GM19023 (cell line): ENCODE results near the gene ZRANB3.
"Not testable (repeated sequence)": the region's sequence is repeated elsewhere in the genome, so short reads cannot be mapped to it uniquely, and the experiment has no call there.

Experiments
- ATAC-seq: cut with Tn5 transposase; IDR thresholded peaks from one replicate; pipeline ENCODE4 v1.9.1; 2021; ENCODE audit warnings: mild to moderate bottlenecking, moderate library complexity; ENCODE audit not compliant: unreplicated experiment

The ZRANB3 gene

DNA sequence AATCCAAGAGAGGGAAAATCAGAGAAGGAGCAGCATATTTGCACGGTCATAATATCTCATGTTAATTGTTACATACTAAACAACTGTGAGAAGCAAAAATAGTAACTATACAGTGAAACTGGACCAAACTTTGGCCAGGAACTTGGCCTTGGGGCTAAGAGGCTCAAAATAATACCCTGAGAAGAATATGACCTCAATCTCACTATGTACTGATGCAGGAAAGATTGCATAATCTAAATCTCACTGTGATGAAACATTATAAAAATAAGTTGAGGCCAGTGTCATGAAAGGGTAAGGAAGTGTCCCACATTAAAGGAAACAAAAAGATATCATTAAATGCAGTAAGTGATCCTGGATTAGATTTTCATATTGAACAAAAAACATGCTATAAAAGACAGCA is 36.5 kb downstream of the ZRANB3 start:
- ATAC-seq, result no peak

DNA sequence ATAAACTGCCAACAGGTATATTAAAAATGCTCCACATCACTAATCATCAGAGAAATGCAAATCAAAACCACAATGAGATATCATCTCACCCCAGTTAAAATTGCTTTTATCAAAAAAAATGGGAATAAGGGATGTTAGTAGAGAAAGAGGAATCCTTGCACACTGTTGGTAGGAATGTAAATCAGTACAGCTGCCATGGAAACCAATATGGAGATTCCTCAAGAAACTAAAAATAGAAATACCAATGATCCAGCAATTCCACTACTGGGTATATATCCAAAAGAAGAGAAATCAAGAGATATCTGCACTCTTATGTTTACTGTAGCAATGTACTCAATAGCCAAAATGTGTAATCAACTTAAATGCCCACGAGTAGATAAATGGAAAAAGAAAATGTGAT is 40.6 kb downstream of the ZRANB3 start:
- ATAC-seq, result no peak

DNA sequence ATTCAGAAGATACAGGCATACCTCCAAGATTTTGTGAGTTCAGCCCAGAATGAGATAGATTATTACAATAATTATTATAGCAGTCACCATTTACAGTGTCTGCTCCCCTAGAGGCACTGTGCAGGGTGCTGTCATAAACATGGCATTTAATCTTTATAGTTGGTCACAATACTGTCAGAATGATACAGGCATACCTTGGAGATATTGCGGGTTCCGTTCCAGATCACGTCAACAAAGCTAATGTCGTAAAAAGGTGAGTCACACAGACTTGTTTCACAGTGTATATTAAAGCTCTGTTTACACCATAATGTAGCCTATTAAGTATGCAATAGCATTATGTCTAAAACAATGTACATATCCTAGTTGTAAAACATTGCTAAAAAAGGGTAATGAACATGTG is 45.6 kb downstream of the ZRANB3 start:
- ATAC-seq, result no peak

DNA sequence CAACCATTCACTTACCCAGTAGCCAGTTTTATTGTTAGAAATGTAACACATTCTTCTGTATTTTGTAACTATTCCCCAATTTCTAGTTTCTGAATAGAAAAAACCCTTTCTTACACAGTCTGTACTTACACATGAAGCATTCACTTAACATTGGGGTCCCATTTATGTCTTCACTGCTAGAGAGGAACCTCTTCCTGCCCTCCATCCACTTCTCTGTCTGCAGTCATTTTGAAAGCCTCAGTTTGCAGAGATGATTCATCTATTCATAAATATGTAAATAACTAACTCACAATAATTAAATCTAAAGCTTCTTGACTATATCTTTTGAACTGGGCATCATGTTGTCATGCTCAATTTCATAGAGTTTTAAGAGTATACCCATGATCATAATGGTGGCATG is 55.9 kb downstream of the ZRANB3 start:
- no peak for ATAC-seq

DNA sequence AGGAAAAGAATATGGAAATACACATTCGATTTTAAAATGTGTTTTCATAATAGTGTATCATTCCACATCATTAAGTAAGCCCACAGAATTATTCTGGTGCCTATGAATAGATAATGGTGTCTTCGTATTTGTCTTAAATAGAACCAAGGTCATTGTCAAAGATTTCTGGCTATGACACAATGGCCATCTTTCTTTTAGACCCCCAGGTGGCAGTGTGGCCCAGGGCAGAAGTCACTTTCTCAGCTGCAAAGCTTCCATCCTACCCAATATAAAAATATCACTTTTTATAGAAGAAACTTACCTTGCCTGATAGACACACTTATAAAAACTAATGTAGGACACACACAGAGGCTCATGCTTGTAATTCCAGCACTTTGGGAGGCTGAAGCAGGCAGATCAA is 57.5 kb downstream of the ZRANB3 start:
- no peak for ATAC-seq

DNA sequence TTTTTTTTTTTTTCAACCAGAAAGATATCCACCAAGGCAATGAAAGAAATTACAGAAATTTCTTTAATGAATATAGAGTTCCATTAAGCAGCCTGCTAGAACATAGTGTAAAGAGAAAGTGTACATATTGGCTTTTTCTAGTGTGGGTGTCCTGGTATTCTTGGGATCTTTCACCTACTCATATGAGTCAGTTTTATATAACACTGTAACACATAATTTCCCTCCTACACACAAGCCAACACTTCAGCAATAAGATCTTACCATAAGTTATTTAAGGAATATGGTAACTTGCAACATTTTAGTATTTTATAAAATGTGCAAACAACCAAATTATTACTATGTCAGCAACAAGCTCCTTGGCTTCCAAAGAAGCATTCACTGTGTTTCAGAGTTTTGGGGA is 59.9 kb downstream of the ZRANB3 start:
- no peak for ATAC-seq

DNA sequence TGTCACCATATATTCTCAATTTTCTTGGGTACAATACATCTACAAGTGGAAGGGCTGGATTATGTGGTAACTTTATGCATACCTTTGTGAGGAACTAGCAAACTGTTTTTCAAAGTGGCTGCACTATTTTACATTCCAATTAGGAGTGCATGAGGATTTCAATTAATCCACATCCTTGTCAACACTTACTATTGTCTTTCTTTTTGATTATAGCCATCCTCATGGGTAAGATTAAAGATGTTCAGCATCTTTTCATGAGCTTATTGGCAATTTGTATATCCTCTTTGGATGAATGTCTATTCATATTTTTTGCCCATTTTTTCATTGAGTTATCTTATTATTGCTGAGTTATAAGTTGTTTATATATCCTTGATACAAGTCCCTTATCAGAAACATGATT is 73.7 kb downstream of the ZRANB3 start:
- ATAC-seq, result no peak

DNA sequence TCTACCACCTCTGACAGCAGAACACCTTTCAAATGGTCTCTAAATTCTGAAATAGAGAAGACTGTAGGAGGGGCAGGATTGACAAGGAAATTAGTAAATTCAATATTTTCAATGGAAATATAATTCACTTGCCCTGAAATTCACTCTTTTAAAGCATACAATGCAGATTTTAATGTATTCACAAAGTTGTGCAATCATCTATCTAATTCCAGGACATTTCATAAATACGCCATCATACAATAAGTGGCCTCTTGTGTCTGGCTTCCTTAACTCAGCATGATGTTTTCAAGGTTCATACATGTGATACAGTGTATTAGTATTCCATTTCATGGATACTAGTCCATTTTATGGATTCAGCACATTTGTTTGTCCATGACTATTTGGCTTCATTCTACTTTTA is 74.2 kb downstream of the ZRANB3 start:
- ATAC-seq, result no peak

DNA sequence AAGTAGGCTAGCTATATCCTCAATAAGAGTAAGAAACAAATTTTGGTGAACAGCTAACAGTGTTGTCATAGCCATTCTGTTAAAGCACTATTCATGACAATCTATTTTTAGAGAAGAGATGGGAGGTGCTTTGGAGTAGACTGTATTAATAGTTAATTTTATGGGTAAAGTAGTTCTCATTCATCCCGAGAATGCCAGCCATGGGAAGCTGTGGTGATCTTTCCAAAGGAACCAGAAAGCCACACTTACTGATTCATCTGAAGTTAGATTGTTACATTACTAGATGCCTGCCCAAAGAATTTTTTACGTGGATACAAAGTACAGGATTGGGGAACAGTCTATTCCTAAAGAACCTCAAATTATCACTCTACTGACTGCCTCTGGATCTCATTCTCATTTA is 74.6 kb downstream of the ZRANB3 start:
- ATAC-seq, result no peak

DNA sequence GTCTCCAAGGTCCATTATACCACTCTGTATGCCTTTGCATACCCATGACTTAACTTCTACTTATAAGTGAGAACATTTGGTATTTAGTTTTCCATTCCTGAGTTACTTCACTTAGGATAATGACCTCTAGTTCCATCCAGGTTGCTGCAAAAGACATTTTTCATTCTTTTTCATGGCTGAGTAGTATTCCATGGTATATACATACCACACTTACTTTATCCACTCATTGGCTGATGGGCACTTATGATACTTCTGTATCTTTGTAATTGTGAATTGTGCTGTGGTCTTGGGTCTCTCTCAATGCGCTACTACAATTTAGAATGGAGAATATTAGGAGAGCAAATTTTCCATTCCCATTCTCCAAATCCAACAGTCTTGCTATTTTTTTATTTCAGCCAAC is 76.4 kb downstream of the ZRANB3 start:
- no peak for ATAC-seq

DNA sequence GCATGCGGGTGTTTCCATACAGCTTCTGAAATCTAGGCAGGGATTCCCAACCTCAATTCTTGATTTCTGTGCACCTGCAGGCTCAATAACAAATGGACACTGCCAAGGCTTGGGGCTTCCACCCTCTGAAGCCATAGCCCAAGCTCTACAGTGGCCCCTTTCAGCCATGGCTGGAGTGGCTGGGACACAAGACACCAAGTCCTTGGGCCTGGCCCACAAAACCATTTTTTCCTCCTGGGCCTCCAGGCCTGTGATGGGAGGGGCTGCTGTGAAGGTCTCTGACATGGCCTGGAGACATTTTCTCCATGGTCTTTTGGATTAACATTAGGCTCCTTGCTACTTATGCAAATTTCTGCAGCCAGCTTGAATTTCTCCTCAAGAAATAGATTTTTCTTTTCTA is 78.0 kb downstream of the ZRANB3 start:
- ATAC-seq, result not testable (repeated sequence)

DNA sequence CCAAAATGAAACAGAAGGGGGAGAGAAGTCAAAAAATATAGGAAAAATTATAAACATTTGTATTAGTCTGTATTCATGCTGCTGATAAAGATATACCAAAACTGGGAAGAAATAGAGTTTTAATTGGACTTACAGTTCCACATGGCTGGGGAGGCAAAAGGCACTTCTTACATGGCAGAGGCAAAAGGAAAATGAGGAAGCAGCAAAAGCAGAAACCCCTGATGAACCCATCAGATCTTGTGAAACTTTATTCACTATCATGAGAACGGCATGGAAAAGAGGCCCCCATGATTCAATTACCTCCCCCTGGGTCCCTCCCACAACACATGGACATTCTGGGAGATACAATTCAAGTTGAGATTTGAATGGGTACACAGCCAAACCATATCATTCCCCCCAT is 79.1 kb downstream of the ZRANB3 start:
- ATAC-seq, result no peak

DNA sequence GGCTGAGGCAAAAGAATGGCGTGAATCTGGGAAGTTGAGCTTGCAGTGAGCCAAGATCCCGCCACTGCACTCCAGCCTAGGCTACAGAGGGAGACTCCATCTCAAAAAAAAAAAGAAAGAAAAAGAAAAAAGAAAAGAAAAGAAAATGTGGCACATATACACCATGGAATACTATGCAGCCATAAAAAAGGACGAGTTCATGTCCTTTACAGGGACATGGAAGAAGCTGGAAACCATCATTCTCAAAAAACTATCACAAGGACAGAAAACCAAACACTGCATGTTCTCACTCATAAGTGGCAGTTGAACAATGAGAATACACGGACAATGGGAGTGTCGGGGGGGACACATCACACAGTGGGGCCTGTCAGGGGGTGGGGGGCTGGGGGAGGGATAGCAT is 88.0 kb downstream of the ZRANB3 start:
- ATAC-seq, result not testable (repeated sequence)

DNA sequence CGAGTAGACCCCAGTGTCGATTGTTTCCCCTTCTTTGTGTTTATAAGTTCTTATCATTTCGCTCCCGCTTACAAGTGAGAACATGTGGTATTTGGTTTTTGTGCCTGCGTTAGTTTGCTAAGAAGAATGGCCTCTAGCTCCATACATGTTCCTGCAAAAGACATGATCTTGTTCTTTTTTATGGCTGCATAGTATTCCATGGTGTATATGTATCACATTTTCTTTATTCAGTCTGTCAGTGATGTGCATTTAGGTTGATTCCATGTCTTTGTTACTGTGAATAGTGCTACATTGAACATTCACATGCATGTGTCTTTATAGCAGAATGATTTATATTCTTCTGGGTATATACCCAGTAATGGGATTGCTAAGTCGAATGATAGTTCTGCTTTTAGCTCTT is 95.9 kb downstream of the ZRANB3 start:
- not testable (repeated sequence) for ATAC-seq

DNA sequence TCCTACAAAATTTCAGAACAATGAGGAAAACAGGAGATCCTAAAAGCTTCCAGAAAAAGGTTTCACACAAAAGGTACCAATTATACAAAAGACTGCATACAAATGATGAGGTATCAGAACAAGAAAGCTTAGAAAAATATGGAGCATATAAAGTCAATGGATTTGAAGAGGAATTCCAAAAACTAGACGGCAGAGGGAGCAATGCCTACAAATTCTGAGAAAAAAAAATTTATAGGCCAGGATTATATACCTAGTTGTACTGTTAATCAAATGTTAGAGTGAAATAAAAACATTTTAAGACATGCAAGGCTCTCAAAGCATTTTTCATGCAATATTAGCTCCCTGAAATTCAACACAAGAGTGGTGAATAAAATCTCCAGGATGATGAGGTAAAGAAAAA is 106.2 kb downstream of the ZRANB3 start:
- ATAC-seq, result no peak

DNA sequence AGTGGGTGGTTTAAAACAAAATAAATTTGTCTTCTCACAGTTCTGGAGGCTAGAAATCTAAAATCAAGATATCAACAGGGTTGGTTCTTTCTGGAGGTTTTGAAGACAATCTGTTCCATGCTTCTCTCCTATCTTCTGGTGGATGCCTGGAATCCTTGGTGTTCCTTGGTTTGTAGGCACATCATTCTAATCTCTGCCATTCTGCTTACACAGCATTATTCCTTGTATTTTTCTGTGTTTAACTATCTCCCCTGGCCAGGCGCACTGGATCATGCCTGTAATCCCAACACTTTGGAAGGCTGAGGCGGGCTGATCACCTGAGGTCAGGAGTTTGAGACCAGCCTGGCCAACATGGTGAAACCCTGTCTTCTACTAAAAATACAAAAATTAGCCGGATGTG is 108.1 kb downstream of the ZRANB3 start:
- no peak for ATAC-seq

DNA sequence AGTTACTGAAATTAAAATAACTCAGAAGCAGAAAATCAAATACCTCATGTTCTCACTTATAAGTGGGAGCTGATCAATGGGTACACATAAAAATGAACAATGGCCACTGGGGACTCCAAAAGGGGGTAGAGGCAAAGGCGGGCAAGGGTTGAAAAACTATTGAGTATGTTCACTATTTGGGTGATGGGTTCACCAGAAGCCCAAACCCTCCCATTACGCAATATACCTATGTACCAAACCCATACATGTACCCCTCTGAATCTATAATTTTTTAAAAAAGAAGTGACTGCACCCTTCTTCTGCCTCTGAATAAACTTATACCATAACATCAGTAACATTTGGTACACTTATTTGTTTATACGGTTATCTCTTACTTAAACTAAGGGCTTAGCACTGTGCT is 119.4 kb downstream of the ZRANB3 start:
- ATAC-seq, result no peak

DNA sequence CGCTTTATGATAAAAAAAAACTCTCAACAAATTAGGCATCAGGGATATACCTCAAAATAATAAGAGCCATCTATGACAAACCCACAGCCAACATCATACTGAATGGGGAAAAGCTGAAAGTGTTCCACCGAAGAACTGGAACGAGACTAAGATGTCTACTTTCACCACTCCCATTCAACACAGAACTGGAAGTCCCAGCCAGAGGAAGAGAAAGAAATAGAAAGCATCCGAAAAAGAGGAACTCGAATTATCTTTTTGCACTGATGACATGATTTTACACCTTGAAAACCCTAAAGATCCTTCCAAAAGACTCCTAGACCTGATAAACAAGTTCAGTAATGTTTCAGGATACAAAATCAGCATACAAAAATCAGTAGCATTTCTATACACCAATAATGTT is 121.6 kb downstream of the ZRANB3 start:
- no peak for ATAC-seq

DNA sequence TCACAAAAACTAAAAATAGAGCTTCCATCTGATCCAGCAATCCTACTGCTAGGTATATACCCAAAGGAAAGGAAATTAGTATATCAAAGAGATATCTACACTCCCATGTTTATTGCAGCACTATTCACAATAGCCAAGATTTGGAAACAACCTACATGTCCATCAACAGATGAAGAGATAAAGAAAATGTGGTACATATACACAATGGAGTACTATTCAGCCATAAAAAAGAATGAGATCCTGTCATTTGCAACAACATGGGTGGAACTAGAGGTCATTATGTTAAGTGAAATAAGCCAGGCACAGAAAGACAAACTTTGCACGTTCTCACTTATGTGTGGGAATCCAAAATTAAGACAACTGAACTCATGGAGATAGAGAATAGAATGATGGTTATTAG is 134.8 kb downstream of the ZRANB3 start:
- ATAC-seq, result not testable (repeated sequence)

DNA sequence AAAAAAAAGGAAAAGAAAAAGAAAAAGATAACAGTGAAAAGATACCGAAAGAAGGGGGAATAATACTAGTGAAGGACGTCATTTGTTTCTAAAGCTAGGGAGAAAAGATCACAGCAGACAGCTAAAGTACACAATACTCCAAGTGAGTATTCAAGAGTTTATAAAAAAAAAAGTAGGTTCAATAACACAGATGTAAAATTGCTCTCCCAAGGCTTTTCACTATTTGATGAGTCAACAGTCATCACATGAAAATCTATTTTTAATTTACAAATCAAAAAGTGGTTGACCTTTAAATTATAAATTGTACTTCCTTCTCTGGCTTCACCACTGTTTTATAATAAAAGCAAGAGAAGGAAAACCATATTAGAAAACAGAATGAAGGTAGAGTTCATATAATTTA is 144.0 kb downstream of the ZRANB3 start:
- ATAC-seq, result no peak

DNA sequence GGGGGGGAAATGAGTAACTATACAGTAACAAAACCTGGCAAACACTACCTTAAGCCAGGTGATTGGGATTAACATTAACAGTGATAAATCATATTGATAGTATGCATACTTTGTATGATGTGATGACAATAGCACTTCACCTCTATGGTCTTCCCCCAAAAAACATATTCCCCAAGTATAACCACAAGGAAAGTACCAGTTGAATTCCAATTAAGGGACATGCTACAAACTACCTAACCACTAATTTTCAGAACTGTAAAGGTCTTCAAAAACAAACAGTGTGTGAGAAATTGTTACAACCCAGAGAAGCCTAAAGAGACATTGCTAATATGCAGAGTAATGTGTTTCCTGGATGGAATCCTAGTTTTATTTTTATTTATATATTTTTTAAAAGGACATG is 152.4 kb downstream of the ZRANB3 start:
- ATAC-seq, result no peak

DNA sequence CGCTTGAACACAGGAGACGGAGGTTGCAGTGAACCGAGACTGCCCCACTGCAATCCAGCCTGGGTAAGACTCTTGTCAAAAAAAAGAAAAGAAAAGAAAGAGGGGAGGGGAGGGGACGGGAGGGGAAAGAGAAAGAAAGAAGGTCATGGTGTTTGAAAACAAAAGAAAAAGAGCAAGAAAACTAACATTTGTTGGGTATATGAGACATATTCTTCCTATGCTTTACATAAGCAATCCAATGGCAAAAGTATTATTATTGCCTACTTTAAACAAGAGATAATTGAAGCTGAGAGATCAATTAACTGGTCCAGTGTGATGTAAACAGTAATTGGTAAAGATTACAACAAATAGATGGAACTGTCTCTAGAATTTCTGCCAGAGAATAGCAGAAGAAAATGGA is 157.3 kb downstream of the ZRANB3 start:
- ATAC-seq, result no peak

DNA sequence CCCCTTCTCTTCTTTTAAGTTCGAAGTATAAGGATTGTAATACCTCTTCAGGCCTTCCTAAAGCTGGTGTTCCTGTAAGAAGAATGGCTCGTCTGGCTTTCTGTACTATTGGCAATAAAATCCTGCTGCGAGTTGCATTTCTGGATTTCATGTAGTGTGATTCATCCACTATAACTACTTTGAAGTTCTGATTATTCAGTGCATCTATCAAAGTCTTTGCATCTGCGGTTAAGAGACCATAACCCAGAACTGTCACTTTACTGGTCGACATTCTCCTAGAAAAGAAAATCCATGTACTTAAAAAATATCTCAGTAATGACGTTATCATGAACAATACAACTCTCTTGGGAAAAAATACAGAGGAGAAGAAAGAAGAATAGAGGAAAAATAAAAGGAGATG is 181.1 kb downstream of the ZRANB3 start:
- no peak for ATAC-seq

DNA sequence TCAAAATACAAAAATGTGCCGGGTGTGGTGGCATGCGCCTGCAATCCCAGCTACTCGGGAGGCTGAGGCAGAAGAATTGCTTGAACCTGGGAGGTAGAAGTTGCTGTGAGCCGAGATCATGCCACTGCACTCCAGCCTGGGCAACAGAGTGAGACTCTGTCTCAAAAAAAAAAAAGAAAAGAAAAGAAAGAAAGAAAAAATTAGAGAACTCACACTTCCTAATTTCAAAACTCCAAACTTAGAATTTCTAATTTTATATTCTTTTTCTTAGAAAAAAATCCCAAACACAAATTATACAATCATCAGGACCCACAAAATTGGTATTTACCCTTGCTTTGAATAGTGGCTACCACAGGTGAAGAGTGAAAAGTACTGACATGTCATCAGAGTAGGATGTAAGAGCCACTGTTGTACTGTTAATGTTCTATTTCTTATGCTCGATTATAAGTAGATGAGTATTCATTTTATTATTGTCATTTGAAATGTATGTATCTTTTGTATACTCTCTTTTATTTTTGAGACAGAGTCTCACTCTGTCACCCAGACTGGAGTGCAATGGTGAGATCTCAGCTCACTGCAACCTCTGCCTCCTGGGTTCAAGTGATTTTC is 182.8 kb downstream of the ZRANB3 start:
- not testable (repeated sequence) for ATAC-seq
